Suppressor macrophage (primary cell): Measurements from ENCODE around the gene PDE4B.
"Not testable (repeated sequence)": the region's sequence is repeated elsewhere in the genome, so short reads cannot be mapped to it uniquely, and the experiment has no call there.

Experiments
- DNase-seq, 4 experiments: peaks; one replicate each; pipeline ENCODE4 v3.0.0-alpha.2; 2020 to 2022

The PDE4B gene

GRCh38 chr1:66316464-66317247 is 524.0 kb downstream of the PDE4B start:
- peak; percentile 37 to 60 (median 49) for DNase-seq

DNA sequence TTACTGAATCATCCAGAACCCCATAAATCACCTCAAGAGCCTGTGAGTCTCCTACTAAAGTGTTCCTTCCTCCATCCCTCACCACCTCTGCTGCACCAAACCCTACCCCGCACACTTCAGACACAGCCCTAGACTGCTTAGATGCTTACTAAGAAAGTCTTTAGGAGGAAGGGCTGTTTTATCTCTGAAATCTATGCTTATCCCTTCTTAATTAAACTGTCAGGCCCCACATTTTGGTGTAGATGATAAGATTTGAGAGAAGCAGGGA is 524.5 kb downstream of the PDE4B start:
- no peak for DNase-seq

DNA sequence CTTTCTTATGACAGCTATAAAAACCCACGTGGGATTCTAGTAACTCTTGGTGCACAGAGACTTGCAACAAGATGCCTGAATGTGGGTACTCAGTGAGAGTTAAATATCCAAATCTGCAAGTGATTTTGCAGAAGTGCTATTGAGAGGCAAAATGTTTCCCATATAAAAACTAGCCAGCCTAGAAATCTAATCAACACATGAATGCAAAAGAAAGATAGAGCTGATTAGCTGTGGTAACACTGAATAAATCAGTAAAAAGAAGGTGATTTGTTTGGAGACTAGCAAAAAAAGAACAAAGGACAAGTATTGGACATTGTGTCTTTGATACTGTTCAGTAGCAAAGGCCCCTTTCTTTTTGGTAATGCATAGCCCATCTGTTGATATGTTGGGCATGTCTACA is 527.5 kb downstream of the PDE4B start:
- DNase-seq: no peak

- not testable (repeated sequence) for DNase-seq
These were observed 529.8 kb downstream of the PDE4B start for GRCh38 chr1:66322462-66322861.

DNA sequence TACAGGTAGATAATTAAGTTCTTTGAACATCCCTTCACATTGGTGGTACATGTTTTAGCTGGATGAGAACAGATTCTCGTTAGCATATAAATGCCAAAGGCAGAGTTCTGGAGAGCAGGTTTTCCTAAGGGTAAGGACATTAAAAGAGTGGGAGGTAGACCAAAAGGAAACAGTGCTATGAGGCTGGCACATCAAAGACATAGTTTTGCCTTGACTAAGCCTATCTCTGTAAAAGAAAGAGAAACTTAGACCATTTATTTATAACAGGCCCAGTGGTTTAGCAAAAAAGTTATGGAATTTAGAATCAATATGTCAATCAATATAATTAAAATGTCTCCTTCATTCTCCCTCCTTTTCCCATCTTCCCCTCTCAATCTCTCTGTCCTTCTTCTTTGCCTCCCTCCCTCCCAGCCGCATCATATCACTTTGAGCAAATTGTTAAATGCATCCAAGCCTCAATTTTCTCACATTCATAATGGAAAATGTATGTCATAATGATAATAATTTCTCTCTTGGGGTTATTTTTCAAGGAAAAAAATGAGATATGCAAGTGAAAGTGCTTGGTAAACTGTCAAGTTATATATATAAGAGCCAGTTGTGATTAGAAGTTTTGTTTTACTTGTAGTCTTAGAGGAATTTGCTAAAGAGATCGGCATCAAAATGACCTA is 531.4 kb downstream of the PDE4B start:
- no peak for DNase-seq

DNA sequence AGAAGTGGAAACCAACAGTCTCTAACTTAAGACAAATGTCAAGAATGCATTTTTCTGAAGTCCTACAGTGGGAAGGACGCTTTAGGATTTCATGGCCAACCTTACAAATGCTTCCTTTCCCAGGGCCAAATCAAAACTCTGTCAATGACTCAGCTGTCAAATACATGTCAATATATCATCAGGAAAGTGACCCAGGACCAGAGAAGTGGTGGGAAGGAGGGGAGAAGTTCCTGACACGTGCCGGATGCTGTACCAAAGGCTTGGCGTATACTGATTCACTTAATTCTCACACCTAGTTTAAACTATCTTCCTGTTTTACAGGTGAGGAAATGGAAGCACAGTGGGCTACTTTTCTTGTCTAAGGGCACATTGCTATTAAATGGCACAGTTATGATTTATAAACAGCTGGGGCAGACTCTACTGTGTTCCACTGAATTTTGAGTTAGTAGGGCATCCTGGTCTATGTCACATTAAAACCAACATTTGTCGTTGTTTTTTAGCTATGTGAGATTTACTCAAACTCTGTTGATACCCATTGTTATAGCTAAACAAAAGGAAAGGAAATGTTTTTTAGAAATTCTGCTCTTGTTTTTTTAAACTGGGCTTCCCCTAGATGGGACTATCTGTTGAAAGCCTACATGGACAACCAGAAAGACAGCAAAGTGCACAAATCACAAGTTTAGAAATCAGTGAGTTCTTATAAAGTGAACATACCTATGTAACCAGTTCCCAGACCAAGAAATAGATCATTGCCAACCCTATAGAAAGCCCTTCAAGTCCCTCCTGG is 533.1 kb downstream of the PDE4B start:
- DNase-seq: no peak

- DNase-seq: no peak
These were observed 534.2 kb downstream of the PDE4B start for GRCh38 chr1:66326867-66327266.

GRCh38 chr1:66327588-66327987 is 534.9 kb downstream of the PDE4B start:
- DNase-seq: peak in 2 of 4 experiments; percentile 51 to 55

DNA sequence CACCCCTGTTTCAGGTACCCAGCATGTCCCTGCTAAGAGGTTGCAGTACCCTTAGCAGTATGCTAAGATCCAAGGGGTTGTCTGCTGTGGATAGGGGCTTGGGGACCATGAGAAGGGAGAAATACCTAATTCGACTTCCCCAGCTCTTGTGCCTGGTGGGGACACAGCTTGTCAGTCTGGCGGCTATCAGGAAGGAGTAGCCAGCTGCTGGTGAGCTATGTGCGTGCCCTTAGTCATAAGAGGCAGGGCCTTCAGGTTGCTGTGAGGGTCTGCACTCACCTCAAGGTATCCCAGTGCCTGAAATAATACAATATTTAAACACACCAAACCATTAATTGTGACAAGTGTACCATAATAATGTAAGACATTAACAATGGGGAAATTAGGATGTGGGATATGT is 536.2 kb downstream of the PDE4B start:
- DNase-seq: no peak

GRCh38 chr1:66330722-66331141 is 538.0 kb downstream of the PDE4B start:
- DNase-seq: no peak

GRCh38 chr1:66331658-66332547 is 539.2 kb downstream of the PDE4B start:
- peak; percentile 78 to 94 (median 84) for DNase-seq

DNA sequence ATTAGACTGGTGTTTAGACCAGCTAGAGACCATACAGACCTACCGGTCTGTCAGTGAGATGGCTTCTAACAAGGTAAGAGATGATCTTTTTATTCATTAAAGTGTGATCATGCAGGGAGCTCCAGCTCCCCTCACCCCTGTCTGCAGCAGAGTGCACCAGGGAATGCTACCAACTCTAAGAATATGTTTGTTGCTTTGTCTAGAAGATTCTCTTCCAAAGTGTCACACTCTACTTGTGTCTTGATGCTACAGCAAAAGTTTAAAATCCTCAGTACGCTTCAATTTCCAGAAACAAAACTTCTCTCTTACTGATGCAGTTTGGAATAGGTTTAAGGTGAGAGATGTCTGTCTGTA is 539.8 kb downstream of the PDE4B start:
- no peak for DNase-seq

- DNase-seq: peak; percentile 65 to 85 (median 79)
These were observed 540.9 kb downstream of the PDE4B start for GRCh38 chr1:66333466-66334199.

DNA sequence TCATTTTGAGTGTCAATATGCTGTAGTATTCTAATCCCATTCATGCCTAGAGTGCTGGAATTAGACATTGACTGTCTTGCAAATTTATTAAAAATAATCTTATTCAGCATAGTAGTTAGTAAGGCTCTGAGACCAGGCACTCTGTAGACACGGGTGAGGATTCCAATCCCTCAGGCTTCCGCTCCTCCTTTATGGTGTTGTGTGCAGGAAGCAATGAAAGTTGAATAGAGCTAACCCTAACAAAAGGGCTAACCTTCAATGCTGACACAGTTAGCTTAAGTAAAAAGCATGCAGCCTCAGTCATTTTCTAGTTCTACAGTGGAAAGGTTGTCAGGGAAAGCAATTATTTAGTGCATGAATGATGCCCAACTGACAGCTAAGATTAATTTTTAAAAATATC is 541.6 kb downstream of the PDE4B start:
- DNase-seq: no peak

GRCh38 chr1:66335125-66335524 is 542.4 kb downstream of the PDE4B start:
- DNase-seq: no peak

- DNase-seq: peak; percentile 92 to 98 (median 94)
These were observed 543.4 kb downstream of the PDE4B start for GRCh38 chr1:66335859-66336640.

GRCh38 chr1:66336641-66336990 is 543.9 kb downstream of the PDE4B start:
- DNase-seq: no peak

DNA sequence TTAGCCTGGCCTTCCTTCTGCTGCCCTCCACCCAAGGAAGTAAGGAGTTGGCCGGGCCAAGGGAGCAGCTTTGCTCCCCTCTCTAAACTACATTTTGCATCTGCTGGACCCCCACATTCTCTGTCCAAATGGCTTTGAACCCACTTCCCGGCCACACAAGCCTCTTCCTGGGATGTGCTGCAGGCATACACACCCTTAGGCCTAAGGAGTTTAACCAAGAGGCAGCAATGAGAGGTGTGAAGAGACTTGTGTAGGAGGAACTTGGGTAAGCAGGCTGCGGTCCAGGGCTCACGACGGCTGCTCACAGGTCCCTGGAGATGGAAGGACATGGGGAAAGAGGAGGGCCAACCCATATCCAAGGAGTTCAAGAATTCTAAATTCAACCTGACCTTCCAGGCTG is 544.6 kb downstream of the PDE4B start:
- no peak for DNase-seq

DNA sequence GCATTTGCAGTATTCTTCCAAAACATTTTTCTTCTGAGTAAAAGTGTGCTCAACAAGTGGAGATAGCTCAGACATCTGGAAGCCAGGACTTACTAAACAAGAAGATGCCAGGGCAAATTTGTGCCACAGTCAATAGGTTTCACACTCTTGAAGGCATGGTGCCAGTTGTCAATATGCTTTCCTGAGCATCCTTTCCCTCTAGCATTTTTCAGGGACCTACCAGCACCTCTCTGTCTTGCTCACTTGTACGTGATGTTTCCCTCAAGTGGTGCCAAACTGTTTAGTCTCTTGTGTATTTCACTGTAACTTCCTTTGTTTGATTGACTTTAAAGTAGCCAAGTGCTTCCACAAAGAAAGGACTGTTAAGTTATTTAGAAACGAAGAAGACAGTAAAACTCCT is 547.2 kb downstream of the PDE4B start:
- DNase-seq: no peak

- DNase-seq: no peak
These were observed 548.9 kb downstream of the PDE4B start for GRCh38 chr1:66341446-66342089.

- no peak for DNase-seq
These were observed 550.0 kb downstream of the PDE4B start for GRCh38 chr1:66342707-66343106.
